GM18502 (cell line): ENCODE results near the gene RAET1L.
"Not testable (repeated sequence)": the region's sequence is repeated elsewhere in the genome, so short reads cannot be mapped to it uniquely, and the experiment has no call there.

Experiments used
- ATAC-seq: cut with Tn5 transposase; IDR thresholded peaks from one replicate; pipeline ENCODE4 v1.9.1; 2021; ENCODE audit warnings: mild to moderate bottlenecking; ENCODE audit not compliant: unreplicated experiment, poor library complexity

RAET1L gene

DNA sequence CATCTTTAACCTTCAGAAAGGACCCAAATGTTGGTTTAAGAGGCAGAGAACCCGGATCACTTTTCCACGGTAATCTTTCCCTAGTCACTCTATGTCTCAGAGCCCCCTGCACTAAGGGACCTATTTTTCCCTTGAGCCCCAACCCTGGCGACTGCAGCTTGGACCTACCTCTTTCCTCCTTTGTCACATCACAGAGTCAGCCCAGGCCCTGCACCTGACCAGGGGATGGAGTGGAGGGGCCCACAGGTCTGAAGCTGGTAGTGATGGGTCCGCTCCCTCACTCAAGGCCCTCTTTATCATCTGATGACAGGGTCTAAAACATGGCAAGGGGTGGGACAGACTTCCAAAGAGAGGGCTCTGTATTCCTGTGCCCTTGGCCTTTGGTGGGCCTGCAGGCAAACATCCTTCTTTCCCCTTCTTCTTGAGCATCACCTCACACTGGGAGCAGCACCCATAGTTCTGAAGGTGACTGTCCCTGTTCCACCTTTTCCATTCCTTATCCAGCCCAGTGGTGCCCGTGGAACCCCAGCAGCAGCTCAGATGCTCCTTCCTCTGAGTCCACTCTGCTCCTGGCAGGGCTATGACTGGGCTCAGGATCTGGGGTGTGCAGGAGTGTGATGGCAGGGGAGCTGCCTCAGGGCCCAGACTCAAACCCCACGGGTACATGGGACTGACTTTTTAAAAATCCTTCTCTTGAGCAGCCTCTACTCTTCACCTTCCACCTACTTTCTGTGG lies 6.3 kb downstream of the RAET1L start:
- ATAC-seq = no peak

DNA sequence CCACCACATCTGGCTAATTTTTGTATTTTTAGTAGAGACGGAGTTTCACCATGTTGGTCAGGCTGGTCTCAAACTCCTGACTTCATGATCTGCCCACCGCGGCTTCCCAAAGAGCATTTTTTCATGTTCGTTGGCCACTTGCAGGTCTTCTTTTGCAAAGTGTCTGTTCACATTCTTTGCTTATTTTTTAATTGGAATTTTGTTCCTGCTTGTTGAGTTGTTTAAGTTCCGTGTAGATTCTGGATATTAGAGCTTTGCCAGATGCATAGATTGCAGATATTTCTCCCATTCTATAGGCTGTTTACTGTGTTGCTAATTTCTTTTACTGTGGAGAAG lies 8.2 kb downstream of the RAET1L start:
- not testable (repeated sequence) for ATAC-seq

- ATAC-seq = peak; percentile 70
Observed at GRCh38 chr6:150016324-150017185, 8.8 kb downstream of the RAET1L start.

DNA sequence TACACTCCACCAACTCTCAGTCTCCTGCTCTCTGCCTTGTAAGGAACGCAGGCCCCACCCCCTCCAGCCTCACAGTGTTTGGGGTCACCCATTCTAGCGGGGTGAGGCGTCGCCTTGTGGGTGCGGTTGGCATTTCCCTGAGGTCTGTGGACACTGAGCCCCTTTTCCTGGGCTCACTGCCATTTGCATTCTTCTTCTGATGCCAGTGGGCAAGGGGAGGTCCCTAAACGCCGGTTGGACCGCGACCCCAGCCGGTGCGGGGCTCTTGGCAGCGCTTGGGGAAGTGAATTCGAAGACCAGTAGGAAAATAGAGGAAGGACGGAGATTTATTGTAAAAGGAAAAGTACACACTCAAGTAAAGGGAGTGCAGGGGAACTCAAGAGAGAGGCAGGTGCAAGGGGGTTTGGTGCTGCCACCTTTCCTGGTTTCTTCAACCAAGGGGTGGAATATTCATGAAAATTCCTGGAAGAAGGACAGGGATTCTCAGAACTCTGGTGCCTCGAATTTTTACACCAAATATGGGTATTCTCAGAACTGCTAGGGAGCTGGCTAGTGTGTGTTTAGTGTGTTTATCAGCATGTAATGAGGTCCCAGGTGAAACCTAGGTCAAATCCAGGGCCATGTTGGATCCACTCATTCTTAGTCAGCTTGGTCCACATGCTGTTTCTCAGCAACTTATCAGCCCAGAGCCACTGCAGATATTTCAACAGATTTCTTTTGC lies 9.9 kb downstream of the RAET1L start:
- not testable (repeated sequence) for ATAC-seq

DNA sequence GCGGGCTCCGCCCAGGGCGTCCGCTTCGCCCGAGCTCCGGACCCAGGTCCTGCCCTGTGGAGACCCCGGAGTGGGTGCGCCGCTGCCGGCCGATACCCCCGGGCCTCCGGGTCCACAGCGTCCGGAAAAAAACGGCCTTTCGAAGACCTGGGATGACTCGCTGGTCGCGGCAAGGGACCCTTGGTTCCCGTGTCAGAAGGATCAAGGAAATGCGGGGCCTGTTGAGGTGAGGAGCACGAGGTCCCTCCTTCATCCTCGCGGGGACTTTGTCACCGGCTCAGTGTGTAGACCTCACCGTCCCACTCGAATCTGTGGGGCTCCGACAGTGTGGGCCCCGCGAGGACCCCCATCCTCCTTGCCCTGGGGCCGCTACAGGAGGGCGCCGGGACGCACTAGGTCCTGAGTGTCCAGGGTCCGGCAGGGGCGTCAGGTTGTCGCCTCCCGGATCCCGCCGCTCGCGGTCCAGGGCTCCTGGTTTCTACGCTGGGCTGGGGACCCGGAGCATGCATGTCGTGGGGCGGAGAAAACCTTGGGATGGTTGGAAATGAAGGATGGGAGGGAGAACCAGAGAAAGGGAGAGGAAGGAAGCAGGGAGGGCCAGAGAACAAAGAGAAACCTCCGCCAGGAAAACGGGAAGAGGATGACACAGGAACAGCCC lies 10.6 kb downstream of the RAET1L start:
- ATAC-seq = not testable (repeated sequence)

DNA sequence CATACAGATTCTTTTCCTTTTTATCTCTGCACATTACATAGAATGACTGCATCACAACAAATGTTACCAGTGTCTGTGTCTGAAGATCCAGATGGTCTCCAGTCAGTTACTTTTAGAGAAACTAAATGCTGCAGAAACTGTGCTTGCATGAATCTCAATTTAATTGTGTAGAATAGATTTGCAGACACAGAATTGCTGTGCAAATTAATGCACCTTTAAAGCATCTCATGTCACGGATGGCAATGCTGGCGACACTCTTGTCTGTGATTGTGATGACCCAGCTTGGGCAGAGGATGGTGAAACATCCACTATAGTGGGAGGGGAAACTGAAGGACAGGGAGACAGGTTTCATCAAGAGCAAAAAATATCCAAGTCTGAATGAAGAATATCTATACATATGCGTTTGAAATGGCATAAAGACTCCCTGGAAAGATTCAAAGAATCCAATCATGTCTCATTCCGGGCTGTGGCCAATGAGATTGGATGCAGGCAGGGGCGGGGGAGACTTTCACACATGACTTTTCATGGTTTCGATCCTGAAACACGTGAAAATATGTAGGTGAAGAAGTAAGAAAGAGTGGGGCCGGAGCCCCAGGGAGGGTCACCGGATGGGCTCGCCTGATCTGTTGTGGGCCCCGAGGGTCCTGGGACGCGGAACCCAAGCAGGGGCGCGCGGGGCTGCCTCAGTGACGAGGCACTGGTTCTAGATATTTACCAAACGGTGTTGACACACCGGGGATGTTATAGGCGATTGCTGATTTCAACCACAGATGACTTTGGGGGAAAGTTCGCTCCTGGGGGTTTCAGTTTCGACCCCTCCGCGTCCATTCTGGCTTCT lies 11.3 kb downstream of the RAET1L start:
- ATAC-seq = not testable (repeated sequence)

DNA sequence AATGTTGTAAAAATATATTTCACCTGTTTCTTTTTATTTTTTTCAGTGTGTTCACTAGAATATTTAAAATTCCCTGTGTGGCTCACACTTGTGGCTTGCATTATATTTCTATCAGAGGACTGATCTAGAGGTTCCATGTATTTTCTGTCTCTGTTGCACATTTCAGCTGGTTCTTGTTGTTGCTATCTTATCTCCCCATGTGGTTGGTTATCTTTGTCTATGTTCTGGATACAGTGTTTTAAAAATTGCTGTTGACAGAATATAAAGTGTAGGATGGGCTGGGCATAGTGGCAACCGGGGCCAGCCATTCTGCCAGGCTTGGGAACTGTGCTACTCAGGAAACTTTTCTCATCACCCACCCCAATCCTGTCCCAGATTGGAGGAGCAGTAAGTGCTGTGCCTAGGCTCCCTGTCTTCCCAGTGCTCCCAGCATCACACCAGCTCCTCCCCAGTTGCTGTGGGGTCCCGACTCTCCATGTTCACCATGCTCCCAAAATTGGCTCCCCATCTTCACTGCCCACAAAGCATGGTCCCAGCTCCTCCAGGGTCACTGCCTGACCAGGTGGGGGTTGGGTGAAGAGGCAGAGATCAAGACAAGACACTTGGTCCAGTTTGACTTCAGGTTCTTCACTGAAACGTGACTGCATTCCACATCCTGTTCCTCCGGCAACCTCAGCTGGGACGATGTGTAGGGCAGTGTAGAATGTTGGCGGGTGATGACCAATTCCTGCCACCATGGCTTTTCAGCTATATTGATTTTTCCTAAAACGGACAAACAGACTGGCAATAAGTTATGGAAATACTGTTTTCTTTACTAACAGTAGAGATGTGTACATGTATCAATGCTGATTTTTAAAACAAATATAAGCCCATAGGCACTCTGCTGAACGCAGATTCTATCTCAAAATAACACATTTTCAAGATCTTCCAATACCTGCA lies 12.2 kb downstream of the RAET1L start:
- ATAC-seq = not testable (repeated sequence)

DNA sequence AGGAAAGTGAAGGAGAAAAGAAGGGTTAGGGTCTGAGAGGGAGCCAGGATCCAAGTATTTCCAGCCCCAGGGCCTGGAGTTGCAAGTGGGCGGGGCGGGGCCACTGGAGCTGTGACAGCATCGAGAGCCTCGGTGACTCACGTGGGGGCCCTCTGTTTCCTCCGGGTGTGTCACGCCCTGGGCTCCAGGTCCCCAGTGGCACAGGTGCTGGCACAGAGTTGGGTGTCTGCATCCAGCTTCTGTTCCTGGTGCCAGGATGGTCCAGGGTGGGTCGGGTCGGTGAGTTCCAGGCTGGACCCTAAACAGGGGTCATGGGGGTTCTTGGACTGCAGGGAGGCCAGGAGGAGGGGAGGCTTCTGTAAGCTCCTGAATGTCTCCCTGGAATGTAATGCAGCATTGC lies 16.7 kb downstream of the RAET1L start:
- ATAC-seq = no peak

DNA sequence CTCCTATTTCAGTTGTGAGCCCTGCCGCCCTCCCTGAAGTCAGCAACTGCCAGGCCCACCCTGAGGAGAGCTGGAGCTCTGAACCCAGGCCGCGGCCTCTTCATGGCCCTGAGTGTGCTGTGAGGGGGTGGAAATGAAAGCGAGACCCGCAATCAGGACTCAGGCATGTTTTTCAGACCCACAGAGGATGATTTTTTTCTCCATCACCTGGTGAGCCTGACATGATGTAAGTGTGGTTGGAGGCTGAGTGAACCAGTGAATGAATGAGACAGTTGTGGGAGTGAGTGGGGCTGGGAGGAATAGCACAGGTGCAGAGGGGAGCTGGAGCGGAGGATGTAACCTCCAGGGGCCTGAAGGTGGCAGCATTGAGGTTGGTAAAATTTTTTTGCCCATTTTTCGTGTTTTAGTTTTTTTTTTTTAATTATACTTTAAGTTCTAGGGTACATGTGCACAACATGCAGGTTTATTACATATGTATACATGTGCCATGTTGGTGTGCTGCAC lies 18.3 kb downstream of the RAET1L start:
- ATAC-seq = no peak

GRCh38 chr6:150005761-150006651 lies 19.3 kb downstream of the RAET1L start:
- ATAC-seq = no peak

DNA sequence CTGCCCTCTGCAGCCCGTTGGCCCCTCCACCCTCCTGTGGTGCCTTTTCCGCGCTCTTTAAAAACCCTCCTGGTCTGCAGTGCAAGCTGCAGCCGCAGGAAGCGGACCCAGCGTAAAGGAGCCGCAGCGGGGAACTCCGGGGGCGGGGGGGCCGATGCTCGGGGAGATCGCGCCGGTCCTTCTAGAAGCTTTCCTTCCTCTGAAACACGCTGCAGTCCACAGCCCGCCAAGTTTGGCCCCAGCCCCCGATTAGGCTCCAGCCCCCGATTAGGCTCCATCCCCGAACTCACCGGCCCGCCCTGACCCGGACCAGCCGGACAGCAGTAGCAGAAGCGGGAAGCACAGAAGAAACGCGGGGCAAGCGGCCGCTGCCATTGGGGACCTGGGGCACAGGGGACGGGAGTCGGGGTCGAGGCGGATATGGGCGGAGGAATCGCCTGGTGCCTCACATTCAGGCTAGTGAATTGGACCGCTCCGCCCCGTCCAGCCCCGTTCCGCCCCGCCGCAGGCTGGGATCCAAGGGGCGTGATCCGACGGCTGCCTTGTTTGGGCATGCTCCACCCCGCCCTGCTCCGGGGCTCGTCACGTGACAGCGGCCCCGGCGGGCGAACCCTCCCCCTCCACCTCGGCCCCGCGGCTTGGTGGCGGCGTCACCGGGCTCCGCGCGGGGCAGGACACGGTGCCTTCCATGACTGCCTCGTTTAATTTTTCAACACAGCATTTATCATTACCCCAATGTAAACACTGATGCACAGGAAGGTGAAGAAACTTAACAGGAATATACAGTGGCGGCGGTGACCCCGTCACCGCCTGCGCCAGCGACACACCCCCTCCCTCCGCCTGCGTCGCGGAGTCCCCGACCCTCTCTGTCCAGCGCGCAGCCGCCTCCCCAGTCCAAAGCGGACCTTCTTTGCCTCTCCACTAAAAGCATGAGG lies 20.3 kb downstream of the RAET1L start:
- ATAC-seq = peak; percentile 73

DNA sequence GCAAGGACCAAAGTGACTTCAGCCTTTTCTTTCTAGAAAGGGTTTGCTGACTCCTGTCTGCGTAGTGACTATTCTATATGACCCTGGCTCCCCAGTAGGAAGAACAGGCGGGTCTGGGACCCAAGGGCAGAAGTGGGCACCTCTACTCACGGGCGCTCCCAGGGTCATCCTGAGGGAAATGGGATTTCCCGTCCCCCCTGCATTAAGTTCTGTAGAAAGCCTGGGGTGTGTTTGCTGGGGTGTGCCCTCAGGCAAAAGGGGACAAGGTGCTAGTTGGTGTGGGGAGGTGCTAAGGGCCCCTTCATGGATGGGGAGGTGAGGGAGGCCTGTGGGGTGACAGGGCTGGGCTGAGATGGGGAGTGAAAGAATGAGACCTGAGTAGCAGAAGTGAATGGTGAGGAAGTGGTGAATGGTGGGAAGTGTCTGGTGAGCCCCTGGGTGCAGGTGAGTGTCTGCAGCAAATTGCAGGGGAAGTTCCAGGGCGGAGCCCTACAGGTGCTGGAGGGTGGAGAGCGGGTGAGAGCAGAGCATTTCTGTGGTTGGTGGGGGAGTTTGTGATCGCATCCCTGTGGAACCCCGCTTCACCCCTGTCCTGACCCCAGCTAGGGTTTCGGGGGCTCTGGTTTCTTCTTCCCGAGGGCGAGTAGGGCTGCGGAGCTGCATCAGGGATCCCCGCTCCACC lies 21.1 kb downstream of the RAET1L start:
- ATAC-seq = peak; percentile 25

DNA sequence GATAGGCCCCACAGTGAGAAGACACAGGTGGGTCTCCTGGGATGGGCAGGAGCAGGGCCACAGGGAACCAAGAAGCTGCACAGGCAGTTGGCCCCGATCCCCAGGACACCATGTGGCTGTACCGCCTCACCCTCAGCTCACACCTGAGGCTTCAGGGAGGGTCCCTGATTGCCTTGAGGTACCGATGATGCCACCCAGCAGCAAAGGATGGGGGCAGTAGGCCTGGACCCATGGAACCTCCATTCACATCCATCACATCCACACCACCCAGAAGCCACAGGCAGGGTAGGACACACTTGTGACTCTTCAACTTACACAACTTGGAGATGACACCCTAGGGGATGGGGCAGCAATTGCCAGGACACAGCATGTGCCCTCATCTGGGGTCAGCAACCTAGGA lies 21.7 kb downstream of the RAET1L start:
- not testable (repeated sequence) for ATAC-seq

- ATAC-seq = no peak
Observed at GRCh38 chr6:150002710-150003109, 22.6 kb downstream of the RAET1L start.

DNA sequence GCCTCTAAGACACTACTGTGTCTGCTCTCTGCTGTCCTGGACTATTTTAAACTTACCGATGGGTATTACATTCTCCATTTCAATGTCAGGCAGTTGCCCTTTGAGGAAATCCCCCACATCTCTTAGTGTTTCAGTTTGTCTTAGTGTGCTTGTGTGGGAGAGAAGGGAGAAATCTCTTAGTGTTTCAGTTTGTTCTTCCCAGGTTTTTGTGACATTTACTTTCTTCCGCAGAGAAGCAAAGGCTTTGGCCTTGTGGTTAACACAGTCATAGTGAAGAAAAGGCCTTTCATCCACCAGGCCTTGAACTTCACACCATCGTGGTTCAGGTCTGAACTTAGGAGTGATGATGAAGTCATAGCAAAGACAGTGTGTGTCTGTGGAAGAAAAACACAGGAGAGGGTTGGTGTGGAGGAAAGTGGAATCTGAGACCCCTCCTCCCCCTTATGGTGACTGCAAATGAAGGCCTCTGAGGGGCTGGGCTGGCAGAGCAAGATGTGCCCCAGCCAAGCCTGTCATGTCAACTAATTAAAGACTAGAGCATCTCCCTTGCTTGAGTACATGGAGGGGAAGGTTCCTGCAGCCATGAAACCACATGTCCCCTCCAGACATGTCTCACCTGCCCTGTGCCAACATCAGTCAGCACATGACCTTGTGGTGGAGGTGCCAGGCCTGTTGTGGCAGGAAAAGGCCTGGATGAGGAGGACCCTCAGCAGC lies 23.9 kb downstream of the RAET1L start:
- ATAC-seq = peak; percentile 52
